ENCODE results near the gene SMG6.

DNA sequence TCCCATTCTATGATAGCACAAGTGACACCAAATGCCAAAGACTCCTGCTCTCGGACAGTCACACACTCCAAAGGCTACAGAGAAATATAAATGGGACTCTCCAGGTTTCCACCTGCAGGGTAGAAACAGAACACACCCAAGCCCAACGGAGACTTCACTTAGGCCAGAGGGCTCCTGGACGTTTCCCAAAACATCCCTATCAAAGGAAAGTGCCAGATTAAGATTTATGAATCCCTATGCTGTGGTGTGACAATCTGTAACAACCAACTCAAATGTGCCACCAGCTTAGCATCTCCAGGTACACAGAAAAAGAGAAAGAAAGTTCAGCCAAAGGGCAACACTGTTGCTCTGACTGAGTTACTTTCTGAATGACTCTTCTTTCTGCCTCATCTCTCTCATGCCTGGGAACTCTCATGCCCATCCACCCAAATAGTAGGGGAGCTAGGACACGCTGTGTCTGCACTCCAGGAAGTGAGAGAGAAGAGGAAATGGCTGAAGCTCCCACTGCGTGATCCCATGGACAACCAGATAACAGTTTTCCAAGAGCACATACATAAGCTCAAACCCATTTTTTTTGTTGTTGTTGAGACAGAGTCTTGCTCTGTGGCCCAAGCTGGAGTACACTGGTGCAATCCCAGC lies 49.7 kb downstream of the SMG6 start:
- TF ChIP-seq, protein P1, sequence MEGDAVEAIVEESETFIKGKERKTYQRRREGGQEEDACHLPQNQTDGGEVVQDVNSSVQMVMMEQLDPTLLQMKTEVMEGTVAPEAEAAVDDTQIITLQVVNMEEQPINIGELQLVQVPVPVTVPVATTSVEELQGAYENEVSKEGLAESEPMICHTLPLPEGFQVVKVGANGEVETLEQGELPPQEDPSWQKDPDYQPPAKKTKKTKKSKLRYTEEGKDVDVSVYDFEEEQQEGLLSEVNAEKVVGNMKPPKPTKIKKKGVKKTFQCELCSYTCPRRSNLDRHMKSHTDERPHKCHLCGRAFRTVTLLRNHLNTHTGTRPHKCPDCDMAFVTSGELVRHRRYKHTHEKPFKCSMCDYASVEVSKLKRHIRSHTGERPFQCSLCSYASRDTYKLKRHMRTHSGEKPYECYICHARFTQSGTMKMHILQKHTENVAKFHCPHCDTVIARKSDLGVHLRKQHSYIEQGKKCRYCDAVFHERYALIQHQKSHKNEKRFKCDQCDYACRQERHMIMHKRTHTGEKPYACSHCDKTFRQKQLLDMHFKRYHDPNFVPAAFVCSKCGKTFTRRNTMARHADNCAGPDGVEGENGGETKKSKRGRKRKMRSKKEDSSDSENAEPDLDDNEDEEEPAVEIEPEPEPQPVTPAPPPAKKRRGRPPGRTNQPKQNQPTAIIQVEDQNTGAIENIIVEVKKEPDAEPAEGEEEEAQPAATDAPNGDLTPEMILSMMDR (IDR thresholded peaks at IDR 0.05) = no peak
- TF ChIP-seq ZFX (IDR thresholded peaks at IDR 0.05; ENCODE audit: borderline replicate concordance) = no peak

Measured in 22Rv1 (cell line).